Myocyte (in vitro differentiated cells): ENCODE data around the gene DACH1. TPM values are rescaled to one million over a fixed set of nuclear protein-coding genes. Genes with fewer than 3 reads are reported as not detected.

Source experiments
- DNase-seq: peaks from one replicate; pipeline ENCODE4 v3.0.0-alpha.2; 2012; ENCODE audit warnings: low read depth
- total RNA-seq: library from RNA; depleted of rRNA; stranded (reverse); fragments of >200 nt; gene quantifications from 2 replicates; pipeline ENCODE4 v1.2.3, GENCODE V29; 2014

The DACH1 gene
- total RNA-seq, 1 donor from 2014 or later: 0.03 TPM

GRCh38 chr13:71412231-71412630 lies 454.8 kb downstream of the DACH1 start:
- DNase-seq: no peak

- no peak for DNase-seq
Measured at GRCh38 chr13:71408416-71408815, 458.6 kb downstream of the DACH1 start.

DNA sequence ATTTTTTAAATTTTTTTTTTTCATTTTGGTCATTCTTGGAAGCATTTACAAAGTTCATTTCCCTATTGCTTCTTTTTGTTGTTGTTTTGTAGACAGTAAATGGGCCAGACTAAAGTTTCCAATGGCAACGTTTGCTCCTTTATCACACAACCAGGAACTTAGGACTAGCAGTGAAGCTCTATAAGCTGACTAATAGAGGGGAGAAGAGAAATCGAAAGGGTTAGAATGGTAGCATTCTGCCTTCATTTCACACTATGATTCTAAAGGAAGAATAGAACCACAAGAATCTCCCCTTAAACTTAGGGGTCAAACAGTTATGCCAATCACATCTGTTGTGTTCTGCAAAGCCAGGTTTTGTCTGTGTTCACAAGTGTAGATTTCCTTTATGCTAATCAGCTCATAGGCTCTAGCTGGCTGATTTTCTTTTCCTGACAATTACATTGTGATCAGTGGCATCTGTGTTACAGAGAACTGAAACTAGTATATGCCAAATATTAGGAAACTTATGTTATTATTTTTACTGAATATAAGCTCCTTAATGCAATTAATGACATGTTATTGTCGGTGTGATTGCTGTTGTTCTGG lies 467.3 kb downstream of the DACH1 start:
- no peak for DNase-seq

- no peak for DNase-seq
Measured at GRCh38 chr13:71396149-71396548, 470.9 kb downstream of the DACH1 start.

- no peak for DNase-seq
Measured at GRCh38 chr13:71395053-71395452, 472.0 kb downstream of the DACH1 start.

- DNase-seq: no peak
Measured at GRCh38 chr13:71394176-71394575, 472.8 kb downstream of the DACH1 start.
